GM21381 (cell line): ENCODE measurements around the gene HIPK2.

Source experiments
- ATAC-seq: cut with Tn5 transposase; IDR thresholded peaks from one replicate; pipeline ENCODE4 v1.9.1; 2021; ENCODE audit warnings: mild to moderate bottlenecking, moderate library complexity; ENCODE audit not compliant: unreplicated experiment

HIPK2 gene

DNA sequence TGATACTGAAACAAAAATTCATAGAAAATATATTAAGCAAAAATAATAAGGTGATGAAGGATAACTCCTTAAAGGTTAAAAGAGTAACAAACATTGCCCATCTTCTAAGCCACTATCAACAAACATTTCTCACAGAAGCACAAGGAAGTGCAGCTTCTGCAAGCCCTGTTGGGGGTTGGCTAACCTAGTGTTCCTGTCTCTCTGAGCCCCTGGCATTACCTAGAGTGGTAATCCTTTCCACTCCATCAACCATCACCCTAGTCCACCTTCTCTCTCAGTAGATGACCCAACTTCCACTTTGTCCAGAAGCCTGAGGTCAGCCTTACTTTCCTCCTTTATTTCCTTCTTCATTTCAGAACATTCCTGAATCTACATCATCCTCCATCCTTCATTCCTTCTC is 59.7 kb downstream of the HIPK2 start:
- no peak for ATAC-seq

DNA sequence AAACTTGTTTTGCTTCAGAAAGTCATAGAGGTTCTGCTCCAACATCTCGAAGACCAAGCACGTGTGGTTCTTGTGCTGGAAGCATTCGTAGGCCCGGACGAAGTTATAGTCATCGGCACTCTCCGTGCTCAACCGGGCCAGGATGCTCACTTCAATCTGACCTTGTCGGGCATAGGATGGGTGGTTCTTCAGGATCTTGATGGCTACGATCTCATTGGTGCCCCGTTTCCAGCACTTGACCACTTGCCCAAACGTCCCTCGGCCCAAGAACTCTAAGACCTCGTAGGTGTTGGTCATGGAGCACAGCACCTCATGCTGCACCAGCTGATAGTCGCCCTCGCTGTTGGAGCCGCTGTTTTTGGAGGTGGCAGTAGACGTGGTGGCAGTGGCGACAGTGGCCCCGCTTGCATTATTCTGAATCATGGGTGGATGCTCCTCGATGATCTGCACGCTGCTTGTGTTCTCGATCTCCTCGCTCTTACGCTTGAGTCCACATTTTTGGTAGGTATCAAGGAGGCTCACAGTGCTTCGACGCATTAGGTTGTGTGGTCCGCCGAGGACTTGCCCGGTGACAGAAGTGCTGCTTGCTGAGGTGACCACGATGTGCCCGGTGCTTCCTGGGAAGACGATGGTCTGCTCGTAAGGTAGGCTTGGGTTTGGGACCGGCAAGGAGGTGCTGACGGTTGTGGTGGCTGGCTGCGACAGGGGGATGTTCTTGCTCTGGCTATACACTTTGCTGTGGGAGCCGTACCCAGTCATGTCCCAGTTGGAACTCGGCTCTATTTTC is 61.4 kb downstream of the HIPK2 start:
- ATAC-seq: no peak

DNA sequence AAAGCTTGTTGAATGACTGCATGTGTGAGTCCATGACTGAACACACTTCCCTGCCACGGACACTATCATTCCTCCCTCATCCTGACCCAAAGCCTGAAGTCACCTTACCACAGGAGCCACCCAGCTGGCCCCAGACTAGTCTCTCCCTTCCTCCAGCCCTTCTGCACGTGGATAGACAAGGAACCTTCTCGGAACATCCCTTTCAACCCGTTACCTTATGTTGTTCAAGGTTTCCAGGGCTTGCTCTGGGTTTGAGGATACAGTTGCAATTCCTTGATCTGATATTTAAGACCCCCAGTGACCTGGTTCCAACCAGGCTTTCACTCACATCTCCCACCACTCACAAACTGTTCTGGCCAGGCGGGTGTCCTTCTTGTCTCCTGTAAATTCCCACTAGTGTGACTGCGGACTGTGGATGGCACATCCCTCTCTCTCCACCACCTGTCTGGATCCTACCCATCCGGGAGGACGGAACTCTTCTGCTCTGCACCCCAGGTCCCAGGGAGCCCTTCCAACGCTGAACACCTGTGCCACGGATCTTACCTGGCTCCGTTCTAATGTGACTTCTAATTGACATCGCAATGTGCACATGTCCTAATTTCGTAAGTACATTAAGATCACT is 62.5 kb downstream of the HIPK2 start:
- ATAC-seq: no peak

DNA sequence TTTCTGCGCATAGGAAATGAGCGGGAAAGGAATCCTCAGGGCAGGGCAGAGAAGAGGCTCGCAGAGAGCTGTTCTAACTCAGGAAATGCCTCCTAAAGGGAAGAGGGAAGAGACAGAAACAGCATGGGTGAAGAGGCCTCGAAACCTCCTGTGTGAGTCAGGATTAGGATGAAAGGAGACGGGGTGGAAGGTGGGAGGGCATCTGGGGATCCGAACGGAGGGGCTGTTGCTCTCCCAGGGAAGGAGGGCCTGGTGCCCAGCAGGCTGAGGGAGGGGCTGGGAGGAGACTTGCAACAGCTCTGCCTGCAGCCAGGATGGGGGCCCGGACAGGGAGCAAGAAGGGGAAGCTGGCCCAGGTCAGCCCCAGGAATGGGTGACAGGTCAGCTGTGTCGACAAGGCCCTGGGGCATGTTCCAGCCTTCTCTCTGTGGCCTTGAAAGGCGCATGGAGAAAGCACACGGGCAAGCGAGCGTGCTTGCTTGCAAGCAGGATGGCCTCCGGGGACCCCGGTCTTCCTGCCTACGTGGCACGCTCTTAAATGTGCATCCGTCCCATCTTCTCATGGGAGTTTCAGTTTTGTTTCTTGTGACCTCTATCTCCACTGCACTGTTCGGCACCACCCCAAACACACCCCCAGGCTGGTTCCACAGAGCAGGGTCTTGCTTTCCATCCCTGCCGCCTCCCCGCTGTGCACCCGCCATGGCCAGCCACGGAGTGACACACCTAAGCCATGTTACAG is 63.5 kb downstream of the HIPK2 start:
- peak; percentile 95 for ATAC-seq

DNA sequence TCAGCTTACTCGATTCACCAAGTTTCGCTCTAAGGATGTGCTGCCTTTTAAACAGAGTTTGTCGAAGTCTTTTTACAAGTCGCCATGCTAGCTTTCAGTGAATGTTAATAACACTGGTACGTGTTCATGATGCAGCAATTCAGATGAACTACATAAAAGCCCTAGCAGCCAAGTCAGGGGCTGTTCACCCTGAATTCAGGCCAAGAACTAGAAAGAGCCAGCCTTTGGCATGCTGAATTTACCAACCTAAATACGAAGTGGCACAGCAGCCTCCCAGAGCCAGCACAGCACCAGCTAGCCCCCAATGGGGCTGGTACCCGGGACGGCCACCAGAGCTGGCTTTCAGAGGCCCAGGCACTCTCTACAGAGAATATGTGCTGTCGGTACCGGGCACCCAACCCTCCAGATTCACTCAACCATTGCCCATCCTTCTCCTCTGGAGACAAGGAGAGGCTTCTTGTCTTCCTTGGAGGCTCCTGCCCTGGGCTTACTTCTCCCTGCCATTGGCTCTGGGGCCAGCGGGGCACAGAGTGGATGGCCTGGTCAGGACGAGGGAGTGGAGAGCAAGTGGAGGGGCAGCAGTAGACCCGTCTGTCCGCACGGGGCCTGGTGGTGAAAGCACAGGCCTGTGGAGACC is 64.2 kb downstream of the HIPK2 start:
- no peak for ATAC-seq

DNA sequence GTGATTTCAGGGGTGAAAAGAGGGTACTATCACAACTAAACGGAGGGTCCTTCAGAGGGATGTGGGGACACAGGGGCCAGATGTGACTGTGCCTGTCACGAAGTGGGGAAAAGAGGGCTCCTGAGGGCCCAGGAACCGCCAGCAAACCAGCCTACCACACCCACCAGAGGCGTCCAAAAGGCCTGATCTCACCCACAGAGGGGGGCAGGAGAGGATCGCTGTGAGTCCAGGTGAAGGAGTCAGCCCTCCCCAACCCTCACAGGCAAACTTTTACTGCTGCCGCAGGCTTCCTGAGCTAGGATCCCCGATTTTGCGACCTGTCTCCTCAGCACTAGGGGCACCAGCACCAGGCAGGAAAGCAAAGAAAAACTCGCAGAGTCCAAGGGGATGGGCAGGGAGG is 64.7 kb downstream of the HIPK2 start:
- no peak for ATAC-seq

DNA sequence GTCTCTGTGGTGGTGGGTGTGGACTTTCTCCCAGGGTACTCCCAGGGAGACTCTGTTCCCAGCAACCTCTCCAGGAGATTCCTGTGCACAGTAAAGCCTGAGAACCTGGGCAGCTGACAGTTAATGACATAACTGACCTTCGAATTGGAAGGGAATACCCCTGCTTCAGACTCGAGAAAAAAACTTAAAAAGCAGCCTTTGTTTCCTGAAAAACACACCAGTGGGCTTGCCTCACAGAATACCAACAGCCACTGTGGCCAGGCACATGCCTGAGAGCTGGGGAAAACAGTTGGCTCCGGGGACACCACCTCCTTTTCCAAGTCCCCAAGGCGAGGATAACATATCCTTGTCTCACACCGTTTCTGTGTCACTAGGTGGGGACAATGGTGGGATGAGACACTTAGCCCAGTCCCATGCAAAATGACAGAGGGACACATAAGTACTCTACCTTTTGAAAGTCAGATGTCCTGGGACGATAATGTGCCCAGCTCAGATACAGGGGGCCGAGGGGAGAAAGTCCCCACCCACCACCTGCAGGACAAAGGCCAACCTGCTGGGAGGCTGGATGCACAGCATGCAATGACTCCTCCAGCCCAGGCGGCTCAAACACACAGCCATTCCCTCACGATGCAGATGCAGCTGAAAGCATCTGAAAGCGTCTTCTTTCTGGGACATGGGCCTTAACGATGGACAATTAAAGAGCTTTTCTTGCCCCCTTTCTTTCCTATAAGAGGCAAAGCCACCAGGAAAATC is 65.6 kb downstream of the HIPK2 start:
- ATAC-seq: no peak

DNA sequence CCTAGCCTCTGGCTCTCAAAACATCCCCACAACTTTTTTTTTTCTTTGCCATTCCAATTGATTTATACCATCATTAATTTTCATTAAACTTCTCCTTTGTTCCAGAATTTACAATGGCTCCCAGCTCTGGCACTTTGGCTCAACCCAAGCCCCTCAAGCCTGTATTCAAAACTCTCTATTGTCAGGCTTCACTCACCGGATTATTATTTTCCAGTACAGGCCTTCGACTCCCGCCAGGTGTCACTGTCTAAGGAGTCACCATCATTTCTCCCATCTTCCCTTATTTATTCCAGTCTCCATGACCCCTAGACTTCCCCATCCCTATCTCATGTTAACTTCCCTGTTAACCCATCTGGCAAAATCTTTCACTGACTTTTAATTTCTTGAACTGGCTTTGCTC is 67.8 kb downstream of the HIPK2 start:
- ATAC-seq: no peak

DNA sequence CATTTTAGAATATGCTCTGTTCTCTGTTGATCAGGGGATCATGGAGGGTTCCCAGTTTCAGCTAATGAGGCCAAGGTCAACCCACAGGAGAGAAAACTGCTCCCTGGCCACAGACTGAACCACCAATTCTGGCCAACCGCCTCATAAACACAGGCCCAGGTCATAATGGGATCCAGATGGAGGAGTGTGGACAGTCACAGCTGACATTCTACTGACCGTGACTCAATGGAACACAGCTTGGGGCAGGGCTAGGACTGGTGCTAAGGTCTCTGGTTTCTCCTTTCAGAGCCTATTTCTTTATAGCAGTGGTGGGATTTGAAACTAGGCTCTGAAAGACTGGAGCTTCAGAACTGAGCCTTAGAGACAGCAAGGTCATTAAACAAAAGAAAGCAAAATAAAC is 68.3 kb downstream of the HIPK2 start:
- ATAC-seq: no peak

DNA sequence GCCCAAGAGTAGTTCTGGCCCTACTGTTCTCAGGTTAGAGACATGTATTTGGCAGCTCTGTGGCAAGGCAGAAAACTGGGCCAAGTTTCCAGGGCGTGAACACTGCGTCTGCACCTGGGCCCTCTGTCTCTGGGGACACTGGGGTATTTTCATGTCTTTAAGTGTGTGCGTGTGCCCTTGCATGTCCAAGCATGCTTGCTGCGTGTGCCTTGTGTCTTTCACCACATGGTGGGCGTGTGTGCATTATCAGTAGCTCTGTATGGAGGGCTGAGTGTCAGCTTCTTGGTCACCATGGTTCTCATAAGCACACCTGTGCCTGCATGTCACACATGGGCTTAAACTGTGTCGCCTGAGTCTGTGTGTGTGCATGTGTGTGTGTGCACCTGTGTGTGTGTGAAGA is 69.3 kb downstream of the HIPK2 start:
- peak; percentile 70 for ATAC-seq

DNA sequence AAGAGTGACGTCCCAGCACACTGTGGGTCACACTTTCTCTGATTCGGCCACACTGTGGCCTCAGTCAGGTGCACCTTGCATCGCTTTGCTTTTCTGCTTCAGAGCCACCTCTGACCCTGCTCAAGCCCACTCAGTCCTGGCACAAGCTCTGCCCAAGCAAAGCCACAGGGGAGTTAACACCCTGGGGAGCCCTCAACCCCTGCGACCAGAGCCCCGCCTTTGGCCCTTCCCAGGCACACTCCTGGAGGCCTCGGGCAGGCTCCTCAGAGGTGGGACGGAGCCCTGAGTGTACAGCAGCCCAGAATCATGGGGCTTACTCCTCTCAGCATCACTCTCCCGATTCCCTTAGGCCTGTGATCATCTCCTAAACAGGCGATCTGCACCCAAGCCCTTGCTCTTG is 71.0 kb downstream of the HIPK2 start:
- no peak for ATAC-seq

DNA sequence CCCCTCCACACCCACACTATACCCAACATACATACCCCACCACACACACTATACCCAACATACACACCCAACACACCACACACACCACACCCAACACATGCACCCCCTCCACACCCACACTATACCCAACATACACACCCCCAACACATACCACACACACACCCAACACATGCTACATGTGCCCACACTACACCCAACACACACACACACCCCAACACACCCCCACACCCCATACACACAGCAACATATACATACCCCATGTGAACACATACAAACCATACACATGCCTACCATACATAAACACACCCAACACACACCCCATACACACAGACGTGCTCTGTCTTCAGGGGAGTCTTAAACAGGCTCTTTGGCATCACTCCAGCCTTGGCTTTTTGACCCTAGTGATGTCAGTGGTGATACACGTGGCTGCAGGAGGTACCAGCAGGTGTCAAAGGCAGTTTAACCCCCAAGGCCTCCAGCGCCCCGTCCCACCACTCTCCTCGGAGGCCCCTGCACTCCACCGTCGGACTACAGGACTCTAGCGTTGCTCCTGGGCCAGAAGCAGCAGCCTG is 73.4 kb downstream of the HIPK2 start:
- no peak for ATAC-seq

DNA sequence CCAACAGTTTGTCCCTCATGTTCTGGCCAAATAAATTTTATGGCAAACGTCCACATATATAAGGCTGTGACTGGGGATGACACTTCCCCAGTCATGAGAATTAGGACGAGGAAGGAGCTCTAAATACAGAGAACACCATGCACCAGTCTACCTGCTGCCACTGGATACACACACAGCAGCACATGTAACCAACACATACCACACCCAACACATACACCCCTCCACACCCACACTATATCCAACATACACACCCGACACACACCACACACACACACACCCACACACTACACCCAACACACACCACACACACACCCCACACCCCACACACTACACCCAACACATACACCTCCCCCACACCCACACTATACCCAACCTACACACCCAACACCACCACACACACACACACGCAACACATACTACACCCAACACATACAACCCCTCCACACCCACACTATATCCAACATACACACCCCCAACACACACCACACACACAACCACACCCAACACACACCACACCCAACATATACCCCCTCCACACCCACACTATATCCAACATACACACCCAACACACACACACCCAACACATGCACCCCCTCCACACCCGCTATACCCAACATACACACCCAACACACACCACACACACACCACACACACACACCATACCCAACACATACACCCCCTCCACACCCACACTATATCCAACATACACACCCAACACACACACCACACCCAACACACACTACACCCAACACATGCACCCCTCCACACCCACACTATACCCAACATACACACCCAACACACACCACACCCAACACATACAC is 74.1 kb downstream of the HIPK2 start:
- peak; percentile 15 for ATAC-seq

DNA sequence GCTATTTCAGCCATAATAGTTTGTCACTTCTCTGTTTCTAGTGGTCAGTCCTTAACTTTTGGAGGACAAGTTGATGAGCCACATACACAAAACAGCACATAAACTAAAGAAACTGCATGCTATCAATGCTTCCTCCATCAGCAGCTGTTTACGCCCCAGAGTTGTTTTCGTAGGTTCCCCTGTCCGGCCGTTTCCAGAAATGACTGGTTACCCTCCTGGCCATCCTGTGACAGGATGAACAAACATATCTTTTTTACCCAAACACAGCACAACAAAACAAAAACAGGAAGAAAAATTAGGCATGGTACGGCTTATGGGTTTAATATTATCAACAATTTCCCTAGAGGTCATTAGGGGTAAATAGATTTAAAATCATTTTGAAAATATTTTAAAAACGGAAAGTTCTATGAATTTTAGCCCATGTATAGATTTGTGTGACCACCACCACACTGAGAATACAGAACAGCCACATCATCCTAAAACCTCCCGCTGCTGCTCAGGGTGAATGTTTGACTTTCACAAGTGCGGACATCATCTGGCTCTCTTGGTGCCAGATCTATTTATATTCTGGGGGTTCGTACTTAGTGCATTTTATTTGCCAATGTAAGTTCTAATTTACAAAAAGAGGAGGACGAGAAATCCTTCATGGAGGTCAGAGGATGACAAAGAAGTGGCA is 74.8 kb downstream of the HIPK2 start:
- ATAC-seq: peak; percentile 58

DNA sequence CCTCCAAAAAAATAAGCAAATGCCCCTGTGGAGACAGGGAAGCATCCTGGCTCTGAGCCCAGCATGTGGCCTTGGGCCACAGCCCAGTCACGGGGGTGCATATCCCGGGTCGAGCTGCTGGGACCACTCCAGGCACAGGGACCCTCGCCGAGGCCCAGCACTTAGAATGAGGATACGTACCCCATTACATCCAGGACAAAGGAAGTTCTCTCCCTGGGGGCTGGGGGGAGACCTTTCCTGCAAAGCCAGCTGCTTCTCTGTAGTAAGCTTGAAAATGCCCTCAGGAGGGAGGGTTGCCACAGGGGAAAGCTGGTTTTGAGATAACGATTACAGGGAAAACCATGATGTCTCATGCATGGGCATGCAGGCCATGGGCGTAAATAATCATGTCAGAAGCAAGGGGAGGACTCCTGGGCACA is 75.5 kb downstream of the HIPK2 start:
- ATAC-seq: no peak

DNA sequence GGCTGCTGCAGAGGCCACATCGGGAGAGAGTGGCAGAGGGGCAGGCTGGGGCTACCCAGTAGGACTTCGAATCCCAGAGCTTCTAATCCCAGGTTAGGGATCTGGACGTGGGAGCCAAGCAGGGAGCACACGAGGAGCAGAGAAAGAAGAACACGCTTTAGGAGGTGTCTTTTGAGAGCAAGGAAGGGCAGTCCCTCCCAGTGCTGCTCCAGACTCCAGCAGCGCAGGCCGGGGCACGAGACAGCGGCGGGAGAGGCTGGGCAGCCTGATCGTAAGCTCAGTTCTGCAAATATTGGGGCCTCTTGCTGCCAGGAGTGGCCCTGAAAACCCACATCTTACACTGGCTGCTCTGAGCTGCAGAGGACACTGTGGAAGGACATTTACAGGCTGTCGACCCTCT is 75.9 kb downstream of the HIPK2 start:
- ATAC-seq: no peak

DNA sequence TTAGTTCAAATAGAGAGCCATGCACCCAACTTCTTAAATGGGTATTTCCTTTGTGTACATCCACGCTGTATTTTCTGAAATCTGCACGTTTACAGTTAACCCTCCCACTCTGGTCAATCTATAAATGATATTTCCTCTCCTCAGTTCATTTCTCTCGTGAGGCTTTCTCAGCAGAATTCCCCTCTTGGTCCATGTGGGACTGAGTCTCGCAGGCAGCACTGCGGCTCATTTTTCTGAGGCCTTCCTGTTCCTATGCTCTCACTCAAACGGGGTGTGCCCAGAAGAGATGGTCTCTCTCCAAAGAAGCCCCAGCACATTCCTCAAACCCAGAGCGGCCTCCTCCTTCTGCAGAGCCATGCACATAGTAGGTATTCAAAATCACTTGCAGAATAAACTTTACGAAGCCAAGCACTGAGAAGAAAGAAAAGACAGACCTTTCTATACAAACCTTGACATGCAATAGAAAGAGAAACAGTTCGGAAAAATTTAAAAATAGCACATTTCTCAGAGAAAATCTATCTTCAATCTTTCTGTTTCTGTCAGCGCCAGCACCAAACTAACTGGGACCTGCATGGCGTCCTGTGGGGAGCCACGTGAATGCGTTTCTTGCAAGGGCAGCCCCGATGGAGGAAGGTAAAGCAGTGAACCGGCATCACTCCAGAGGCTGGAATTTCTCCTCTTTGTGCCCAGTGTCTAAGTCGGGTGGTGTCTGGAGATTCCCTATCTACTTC is 77.1 kb downstream of the HIPK2 start:
- ATAC-seq: no peak
